NCI-H2029 treated with DMSO at 0.1 percent for 48 hours (cell line): ENCODE data around the gene RBFOX2.
"Not testable (repeated sequence)": the region's sequence is repeated elsewhere in the genome, so short reads cannot be mapped to it uniquely, and the experiment has no call there.

Experiments
- DNase-seq: peaks from one replicate; lab custom pipeline; 2025; lab: John Stamatoyannopoulos, UW

Gene RBFOX2

GRCh38 chr22:36008565-36008964 lies 20.1 kb downstream of the RBFOX2 start:
- no peak for DNase-seq

DNA sequence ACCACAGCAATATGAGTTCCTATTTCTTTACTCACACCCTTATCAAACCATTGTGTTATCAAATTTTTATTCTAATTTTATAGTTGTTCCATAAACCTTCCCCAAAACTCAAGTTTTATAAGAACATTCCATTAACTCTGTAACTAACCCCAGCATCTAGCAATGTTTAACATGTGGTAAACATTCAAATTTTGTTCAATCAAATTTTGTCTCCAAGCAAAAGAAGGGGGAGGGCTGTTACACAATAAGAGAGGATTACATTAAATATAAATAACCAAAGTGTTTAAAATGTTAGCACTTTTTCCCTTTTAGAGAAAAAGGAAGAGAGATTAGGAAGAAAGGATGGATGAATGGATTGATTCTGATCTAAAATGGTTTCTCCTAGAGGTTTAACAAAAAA lies 20.5 kb downstream of the RBFOX2 start:
- no peak for DNase-seq

DNA sequence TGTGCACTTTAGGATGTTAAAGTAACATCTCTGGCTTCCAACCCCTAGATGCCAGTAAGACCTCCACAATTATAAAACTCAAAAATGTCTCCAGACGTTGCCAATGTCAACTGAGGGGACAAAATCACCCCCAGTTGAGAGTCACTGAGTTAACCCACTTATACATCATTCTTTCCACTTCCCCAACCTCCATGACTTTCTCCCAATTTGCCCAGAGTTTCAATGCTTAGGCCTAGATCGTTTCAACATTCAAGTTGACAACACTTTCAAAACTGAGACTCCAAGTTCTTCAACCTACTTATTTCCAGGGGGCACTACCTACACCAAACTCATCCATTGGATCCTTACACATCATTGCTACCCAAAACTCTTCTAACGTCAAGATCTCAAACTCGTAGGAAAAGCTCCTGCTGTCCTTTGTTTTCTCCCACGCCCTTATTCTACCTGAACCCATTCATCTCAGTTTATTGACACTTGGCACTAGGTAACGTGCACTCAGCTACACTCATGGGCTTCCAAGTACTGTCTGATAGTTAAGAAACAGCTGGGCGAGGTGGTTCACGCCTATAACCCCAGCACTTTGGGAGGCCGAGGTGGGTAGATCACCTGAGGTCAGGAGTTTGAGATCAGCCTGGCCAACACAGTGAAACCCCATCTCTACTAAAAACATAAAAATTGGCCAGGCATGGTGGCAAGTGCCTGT lies 24.5 kb downstream of the RBFOX2 start:
- DNase-seq, result no peak

GRCh38 chr22:36002718-36003260 lies 25.8 kb downstream of the RBFOX2 start:
- DNase-seq, result no peak

DNA sequence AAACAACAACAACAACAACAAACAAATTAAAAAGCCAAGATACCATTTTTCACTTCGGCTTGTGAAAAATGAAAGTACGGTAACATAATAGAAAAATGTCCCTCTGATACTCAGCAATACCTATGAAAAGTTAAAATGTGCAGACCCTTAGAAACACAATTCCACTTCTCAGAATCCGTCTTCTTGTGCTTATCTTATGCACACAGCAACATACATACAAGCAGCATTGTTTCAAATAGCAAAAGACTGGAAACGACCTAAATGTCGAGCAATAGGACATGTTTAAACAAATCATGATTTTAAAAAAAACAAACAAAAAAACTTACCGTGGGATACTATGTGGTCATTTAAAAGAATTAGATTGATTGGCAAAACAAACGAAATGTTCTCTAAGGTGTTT lies 26.5 kb downstream of the RBFOX2 start:
- DNase-seq, result no peak

GRCh38 chr22:35998748-35999147 lies 29.9 kb downstream of the RBFOX2 start:
- DNase-seq, result no peak

GRCh38 chr22:35997438-35997837 lies 31.2 kb downstream of the RBFOX2 start:
- no peak for DNase-seq

- no peak for DNase-seq
Measured at GRCh38 chr22:35996596-35996995, 32.0 kb downstream of the RBFOX2 start.

DNA sequence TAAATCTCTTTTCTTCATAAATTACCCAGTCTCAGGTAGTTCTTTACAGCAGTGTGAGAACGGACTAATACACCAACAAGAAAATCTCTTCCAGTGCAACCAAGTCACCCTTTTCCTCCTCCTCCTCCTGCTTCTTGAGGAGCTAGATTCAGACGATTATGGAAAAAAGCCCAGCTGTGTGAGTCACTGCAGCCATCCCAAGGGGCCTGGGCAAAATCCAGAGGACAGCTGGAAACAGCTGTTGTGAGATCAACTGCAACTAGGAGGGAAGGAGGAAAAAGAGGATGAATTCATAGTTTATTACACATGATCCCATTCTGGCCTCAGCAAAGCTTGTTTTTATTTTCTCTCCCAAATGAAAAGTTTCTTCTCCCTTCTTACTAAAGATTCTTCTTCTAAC lies 32.9 kb downstream of the RBFOX2 start:
- no peak for DNase-seq

- DNase-seq, result no peak
Measured at GRCh38 chr22:35995348-35995747, 33.3 kb downstream of the RBFOX2 start.

DNA sequence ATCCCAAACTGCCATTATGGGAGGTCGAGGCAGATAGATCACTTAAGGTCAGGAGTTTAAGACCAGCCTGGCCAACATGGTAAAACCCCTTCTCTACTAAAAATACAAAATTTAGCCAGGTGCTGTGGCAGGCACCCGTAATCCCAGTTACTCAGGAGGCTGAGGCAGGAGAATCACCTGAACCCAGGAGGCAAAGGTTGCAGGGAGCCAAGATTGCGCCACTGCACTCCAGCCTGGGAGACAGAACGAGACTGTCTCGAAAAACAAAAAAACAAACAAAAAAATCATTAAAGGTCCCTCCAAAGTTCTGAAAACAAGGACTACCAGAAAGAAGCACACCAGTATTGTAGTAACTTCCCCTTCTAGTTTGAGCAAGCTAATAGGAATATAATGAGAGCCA lies 34.9 kb downstream of the RBFOX2 start:
- DNase-seq, result not testable (repeated sequence)

- no peak for DNase-seq
Measured at GRCh38 chr22:35993048-35993714, 35.4 kb downstream of the RBFOX2 start.

DNA sequence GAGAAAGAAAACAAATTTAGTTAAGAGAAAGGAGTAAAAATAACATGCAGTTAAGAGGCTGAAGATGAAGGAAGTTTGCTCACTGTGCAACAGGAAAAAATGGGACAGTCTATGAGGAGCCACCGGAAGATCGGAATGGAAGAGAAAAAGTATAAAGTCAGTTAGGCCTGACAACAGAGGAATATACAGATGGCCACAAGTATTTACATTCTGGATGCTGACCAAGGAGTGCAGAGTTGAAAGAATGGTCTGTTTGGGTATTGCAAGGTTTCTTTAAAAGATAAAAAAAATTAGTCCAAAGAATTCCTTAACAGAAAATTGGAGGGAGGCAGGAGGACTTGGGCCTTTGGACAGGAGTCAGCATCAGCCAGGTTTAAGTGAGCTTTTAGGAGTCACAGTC lies 37.5 kb downstream of the RBFOX2 start:
- DNase-seq, result no peak

DNA sequence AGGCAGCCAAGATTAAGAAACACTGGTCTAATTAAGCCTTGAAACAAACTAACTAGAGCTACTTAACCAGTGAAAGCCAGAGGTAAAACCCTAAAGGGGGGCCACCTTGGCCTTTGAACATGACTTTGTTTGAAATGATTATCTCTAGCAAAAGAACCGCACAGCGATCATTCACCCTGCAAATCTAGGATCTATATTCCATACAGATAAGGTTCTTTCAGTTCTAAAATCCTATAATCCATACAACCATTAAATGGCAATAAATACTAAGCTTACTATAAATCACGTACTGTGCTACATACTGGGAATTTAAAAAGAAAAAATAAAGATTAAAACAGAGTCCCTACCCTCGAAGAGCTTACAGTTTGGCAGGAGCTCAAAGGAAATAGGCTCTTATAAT lies 40.6 kb downstream of the RBFOX2 start:
- no peak for DNase-seq

GRCh38 chr22:35987487-35987886 lies 41.1 kb downstream of the RBFOX2 start:
- DNase-seq, result no peak

DNA sequence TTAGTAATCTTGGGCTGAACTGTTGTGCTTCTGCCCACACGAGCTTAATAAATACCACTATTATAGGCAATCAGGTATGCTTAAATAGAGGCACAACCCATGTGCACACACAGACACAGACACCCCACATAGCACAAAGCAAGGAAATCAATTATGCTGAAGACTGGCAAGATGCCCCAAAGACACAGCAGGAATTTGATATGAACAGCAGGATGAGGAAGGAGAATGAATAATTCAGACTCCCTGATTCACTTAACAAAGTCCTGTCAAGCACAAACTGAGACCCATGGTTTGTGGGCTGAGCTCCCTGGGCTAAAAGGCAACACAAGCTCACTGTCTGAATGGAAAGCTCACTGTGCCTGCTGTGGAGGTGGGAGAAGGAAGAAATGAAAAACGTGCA lies 42.5 kb downstream of the RBFOX2 start:
- DNase-seq, result no peak

GRCh38 chr22:35985371-35985770 lies 43.3 kb downstream of the RBFOX2 start:
- no peak for DNase-seq

DNA sequence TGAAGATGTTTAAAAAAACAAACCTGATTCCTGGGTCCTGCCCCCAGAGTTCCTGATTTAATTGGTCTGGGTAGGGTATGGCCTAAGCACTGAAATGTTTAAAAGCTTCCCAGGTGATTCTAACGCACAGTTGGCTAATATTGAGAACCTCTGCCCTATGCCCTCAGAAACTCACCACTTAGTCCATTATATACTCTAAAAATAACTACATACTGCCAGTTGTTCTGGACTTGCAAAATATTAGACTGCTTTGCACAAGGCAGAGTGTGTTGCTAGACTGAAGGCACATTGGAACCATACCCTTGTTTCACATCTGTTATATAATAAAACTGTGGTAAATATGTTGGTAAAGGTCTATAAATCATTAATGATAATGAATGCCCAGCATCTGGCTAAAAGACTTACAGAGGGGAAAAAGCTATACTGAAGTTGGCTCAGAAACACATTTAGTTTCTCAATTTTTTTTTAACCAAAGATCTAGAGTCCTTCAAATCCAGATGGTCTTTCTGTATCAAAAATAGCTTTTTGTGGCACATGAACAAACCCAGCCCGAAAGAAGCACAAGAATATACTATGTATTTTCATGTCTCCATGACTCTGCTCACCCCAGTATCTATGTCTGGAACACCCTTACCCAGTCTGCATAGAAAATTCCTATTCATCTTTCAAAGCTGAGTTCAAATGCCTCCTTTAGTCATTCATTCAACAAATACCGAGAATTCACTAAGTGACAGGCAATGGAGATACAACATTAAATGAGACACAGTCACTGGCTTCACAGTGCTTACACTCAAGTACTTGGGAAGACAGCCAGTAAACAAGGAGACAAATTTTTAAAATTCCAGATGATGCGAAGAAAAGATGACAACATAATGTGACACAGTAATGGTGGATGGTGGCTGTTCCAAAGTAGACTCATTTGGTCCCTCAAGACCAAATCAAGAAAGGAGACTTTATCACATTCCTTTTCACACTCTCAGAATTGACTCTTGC lies 44.1 kb downstream of the RBFOX2 start:
- no peak for DNase-seq

DNA sequence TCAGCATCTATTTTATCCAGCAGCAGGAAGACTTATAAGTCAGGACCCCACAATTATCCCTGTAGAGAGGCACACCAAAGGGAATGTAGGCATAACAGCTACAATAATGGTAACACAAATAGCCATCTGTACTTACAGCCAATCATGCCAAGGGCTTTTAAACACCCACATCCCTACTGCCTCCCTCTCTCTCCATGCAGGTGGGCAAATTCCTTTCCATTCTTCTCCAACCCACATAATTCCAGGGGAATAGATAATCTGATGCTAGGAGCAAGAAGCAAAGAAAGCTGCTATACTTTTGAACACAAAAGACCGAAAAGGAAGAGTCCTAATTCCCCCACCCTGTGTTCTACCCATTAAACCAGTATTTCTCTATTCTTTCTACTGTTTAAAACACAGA lies 46.7 kb downstream of the RBFOX2 start:
- no peak for DNase-seq

DNA sequence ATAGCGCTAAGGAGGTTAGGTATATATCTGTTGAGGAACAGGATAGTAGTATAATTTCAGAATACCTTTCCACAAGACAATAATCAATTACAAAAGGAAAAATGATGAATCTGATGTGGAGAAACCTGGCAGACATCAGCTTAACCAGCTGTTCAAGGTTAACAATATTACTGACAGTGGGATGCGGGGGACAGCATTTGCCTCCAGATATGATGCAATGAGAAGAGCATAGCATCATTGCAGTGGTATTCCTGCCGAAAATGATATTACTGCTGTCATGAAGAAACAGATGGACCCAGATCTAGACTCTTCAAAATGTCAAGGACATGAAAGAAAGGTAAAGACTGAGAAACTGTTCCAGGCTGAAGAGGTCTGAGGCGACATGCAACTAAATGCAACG lies 49.7 kb downstream of the RBFOX2 start:
- no peak for DNase-seq

DNA sequence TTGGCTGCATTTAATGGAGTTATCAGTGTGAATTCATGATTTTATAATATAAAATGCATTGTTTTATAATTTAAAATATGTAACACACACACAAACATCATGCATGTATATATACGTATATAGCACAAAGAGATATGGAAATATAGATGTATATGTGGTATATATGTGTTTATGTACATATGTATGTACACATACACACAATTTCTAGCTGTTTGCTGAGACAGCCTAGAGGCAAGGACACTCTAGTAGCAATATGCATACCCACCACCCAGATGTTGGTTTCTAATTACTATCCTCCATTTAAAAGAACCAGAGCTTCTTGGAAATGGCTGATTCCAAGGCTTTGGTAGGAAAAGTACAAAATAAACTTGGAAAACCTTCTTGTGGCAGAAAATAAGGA lies 50.4 kb downstream of the RBFOX2 start:
- no peak for DNase-seq

- DNase-seq, result no peak
Measured at GRCh38 chr22:35977136-35977535, 51.5 kb downstream of the RBFOX2 start.
